GM12878 (cell line): ENCODE data around the gene RIN1.

ENCODE experiments used
- CBX3 ChIP-seq: fragments of 200-600 bp; sonication (generic); IDR thresholded peaks from 2 replicates; pipeline ENCODE4 v1.6.1; 2016; ENCODE audit warnings: low read depth, borderline replicate concordance
- CBX5 ChIP-seq: sonication (generic); IDR thresholded peaks from 2 replicates; pipeline ENCODE4 v1.6.1; 2016; ENCODE audit warnings: low read depth, moderate library complexity, mild to moderate bottlenecking, inconsistent platforms
- CHD2 ChIP-seq: IDR thresholded peaks from 2 replicates; pipeline ENCODE4 v1.6.1; 2011; ENCODE audit warnings: low read depth, low read length, improper control_type of control experiment, borderline replicate concordance
- CREB1 ChIP-seq: IDR thresholded peaks from 2 replicates; pipeline ENCODE4 v1.6.1; 2012; ENCODE audit warnings: low read depth, mild to moderate bottlenecking, inconsistent platforms
- EP300 ChIP-seq, 2 experiments: fragments of 150-350 bp in 1 of 2; IDR thresholded peaks; 2 replicates each; pipeline ENCODE4 v1.6.1; 2011 to 2012; ENCODE audit warnings: low read depth in 2 of 2, low read length in 2 of 2, borderline replicate concordance in 1 of 2, improper control_type of control experiment in 1 of 2, inconsistent platforms in 1 of 2; ENCODE audit not compliant: control insufficient read depth in 1 of 2
- EZH2 ChIP-seq: IDR thresholded peaks from 2 replicates; pipeline ENCODE4 v1.6.1; 2012; ENCODE audit warnings: low read depth, mild to moderate bottlenecking, control low read depth, inconsistent platforms, low read length, borderline replicate concordance; ENCODE audit not compliant: control insufficient read depth
- NBN ChIP-seq: fragments of 450-650 bp; IDR thresholded peaks from 2 replicates; pipeline ENCODE4 v1.6.1; 2016
- NRF1 ChIP-seq: conservative IDR thresholded peaks from 2 replicates; pipeline ENCODE4 v1.6.1; 2011; ENCODE audit warnings: mild to moderate bottlenecking, low read depth, low read length, improper control_type of control experiment
- STAT3 ChIP-seq: IDR thresholded peaks from 2 replicates; pipeline ENCODE4 v1.6.1; 2011; ENCODE audit warnings: low read depth, low read length, improper control_type of control experiment
- TF ChIP-seq, protein P1 (sequence below), 3 experiments: IDR thresholded peaks in 2 of 3; conservative IDR thresholded peaks in 1 of 3; 2 replicates each; pipeline ENCODE4 v1.5.1; 2011; ENCODE audit warnings: low read depth in 3 of 3, low read length in 3 of 3, mild to moderate bottlenecking in 3 of 3, control low read depth in 2 of 3, moderate library complexity in 2 of 3, inconsistent platforms in 1 of 3, mixed read lengths in 1 of 3; ENCODE audit not compliant: control insufficient read depth in 2 of 3, insufficient read depth in 1 of 3; ENCODE audit errors: extremely low read depth in 1 of 3
- TF ChIP-seq, protein P2 (sequence below): IDR thresholded peaks from 2 replicates; pipeline ENCODE4 v1.6.1; 2011; ENCODE audit warnings: borderline replicate concordance, low read depth, mild to moderate bottlenecking, moderate library complexity, mixed read lengths, low read length; ENCODE audit not compliant: insufficient read depth; ENCODE audit errors: extremely low read length

DNA sequence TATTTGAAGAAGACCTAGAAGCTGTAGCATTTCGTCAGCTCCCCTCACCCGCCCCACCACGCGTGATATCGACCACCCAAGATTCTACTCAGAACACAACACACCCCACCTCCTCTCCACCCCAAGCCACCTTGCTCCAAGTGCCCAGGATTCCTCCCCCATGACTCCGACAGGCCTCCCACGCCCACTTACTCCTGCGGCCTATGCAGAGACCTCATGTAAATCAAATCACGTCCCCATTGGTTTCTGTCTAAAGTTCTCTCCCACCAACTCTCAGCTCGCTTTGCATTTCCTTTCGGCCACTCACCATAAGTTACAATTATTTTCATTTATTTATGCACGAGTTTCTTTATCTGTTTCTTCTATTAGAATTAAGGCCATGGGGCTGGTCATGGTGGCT lies 33.6 kb downstream of the RIN1 start:
- TF ChIP-seq NBN (no peak), STAT3 (no peak), EZH2 (no peak), EP300 (IDR thresholded peaks at IDR 0.05; ENCODE audit: borderline replicate concordance in 1 of 2, control insufficient read depth in 1 of 2, low read depth in 2 of 2, low read length in 2 of 2) (no peak), CREB1 (no peak), NRF1 (no peak), CBX3 (no peak), CHD2 (no peak), CBX5 (no peak)
- TF ChIP-seq, protein P1, sequence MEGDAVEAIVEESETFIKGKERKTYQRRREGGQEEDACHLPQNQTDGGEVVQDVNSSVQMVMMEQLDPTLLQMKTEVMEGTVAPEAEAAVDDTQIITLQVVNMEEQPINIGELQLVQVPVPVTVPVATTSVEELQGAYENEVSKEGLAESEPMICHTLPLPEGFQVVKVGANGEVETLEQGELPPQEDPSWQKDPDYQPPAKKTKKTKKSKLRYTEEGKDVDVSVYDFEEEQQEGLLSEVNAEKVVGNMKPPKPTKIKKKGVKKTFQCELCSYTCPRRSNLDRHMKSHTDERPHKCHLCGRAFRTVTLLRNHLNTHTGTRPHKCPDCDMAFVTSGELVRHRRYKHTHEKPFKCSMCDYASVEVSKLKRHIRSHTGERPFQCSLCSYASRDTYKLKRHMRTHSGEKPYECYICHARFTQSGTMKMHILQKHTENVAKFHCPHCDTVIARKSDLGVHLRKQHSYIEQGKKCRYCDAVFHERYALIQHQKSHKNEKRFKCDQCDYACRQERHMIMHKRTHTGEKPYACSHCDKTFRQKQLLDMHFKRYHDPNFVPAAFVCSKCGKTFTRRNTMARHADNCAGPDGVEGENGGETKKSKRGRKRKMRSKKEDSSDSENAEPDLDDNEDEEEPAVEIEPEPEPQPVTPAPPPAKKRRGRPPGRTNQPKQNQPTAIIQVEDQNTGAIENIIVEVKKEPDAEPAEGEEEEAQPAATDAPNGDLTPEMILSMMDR (IDR thresholded peaks at IDR 0.05 in 2 of 3, conservative IDR thresholded peaks at IDR 0.05 in 1 of 3; ENCODE audit: control insufficient read depth in 2 of 3, extremely low read depth in 1 of 3, insufficient read depth in 1 of 3, low read depth in 3 of 3, low read length in 3 of 3): no peak
- TF ChIP-seq, protein P2, sequence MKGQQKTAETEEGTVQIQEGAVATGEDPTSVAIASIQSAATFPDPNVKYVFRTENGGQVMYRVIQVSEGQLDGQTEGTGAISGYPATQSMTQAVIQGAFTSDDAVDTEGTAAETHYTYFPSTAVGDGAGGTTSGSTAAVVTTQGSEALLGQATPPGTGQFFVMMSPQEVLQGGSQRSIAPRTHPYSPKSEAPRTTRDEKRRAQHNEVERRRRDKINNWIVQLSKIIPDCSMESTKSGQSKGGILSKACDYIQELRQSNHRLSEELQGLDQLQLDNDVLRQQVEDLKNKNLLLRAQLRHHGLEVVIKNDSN: no peak
